Measurements from ENCODE around the gene ADARB2.

The ADARB2 gene

DNA sequence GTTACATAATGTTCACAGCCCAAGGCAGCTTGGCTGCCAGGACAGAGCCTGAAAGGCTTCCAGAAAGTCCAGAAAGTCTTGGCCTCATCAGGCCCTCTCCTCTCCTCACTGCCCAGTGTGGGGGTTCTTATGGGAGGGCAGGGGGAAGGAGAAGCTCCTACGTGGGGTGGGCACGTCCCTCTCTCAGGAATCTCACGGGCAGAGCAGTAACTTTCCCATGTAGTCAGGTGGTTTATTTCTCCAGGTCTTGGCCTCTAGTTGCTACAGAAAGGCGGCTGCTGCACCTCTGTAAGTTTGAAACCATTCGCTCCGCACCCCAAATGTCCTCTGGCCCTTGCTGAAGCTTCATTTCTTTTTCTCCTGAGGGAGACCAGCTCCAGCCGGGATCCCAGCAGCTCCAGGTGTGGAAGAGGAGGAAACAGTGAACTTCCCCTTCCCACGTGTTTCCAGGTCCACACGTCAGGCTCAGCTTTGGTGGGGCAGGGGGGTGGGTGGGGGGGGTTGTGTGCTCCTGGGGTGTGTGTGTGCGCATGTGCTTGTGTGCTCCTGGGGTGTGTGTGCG, 360.9 kb downstream of the ADARB2 start:
- no peak for DNase-seq

DNA sequence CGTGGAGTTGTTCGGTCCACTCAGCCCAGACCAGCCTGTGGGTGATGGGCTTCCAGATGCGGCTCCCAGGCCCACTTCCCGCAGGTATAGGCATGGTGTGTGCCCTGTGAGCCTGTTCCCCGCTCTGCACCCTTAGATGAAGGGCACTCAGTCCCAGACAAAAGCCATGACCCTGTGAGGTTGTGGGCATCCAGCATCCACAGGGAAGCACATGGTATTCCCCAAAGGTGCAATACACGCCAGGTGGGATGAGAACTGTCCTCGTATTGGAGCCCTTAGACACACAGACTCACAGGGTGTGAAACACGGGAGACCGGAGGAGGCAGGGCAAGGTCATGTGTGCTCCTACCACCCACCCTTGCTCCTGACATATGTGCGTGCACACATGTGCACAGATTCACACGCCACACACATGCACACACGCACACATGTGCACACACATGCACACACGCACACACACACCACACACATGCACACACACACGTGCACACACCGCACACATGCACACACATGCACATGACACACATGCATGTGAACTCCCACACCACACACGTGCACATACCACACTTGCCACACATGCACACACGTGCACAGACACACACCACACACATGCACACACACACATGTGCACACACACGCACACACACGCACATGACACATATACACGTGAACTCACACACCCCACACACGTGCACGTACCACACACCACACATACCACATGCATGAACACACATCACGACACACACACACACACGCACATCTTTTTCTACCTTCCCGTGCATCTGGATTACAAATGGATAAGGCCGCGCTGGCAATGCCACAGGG, 361.8 kb downstream of the ADARB2 start:
- no peak for DNase-seq

GRCh38 chr10:1374511-1375345, 362.6 kb downstream of the ADARB2 start:
- DNase-seq, result no peak

GRCh38 chr10:1373287-1373686, 364.0 kb downstream of the ADARB2 start:
- no peak for DNase-seq

DNA sequence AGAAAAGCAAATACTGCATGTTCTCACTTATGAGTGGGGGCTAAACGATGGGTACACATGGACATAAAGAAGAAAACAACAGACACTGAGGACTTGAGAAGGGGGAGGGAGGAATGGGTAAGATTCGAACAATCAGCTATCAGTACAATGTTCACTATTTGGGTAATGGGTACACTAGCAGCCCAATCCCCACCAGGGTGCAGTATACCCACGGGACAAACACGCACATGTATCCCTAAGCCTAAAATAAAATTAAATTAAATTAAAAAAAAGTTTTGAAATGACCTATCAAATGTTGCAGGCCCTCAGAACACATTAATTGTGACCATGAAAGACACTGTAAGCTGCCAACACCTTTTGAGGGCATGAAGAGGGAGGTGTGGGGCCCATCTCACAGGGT, 365.1 kb downstream of the ADARB2 start:
- no peak for DNase-seq

DNA sequence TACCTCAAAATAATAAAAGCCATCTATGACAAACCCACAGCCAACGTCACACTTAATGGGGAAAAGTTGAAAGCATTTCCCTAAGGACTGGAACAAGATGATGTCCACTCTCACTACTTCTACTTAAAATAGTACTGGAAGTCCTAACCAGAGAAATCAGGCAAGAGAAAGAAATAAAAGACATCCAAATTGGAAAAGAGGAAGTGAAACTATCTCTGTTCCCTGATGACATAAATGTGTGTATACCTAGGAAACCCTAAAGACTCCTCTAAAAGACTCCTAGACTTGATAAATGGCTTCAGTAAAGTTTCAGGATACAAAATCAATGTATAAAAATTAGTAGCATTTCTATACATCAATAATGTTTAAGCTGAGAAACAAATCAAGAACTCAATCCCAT, 367.0 kb downstream of the ADARB2 start:
- no peak for DNase-seq

DNA sequence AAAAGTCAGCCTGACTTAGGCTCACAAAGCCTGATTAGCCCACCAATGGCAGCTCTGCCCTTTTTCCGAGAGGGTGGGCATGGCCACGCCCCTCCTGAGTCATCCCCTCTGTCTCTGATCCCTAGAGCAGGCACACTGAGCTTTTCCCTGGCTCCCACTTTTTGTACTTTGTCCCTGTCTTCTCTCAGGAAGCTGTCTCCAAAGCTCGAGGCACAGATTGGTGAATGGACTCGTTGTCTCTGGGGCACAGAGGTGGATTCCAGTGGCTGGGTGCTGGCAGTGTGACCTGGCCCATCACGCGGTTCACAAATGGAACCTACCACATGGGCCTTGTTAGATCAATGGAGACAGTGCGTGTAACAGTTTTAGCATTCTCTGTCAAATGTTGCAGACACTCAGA, 367.7 kb downstream of the ADARB2 start:
- DNase-seq, result no peak

- DNase-seq, result no peak
Measured at GRCh38 chr10:1369197-1369596, 368.1 kb downstream of the ADARB2 start.

- peak in 1 of 2 donors; percentile 9 for DNase-seq
Measured at GRCh38 chr10:1368842-1369171, 368.5 kb downstream of the ADARB2 start.

- no peak for DNase-seq
Measured at GRCh38 chr10:1367938-1368841, 369.1 kb downstream of the ADARB2 start.

- DNase-seq, result no peak
Measured at GRCh38 chr10:1366811-1367425, 370.4 kb downstream of the ADARB2 start.

DNA sequence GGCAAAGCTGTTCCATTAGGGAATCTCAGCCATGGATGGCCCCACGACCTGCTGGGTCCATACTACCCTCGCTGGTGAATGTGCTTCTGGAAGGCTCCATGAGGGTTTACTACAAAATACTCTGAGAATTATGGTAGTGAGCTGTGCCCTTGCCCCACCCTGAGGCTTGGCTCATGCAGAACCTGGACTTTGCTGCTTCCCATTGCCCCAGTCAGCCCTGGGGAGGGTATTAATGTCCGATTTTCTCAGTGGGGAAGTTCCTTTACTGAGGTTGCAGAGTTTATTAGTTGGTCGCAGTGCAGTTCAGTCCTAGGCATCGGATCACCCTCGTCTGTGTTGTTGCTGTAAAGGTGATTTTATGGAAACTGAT, 371.0 kb downstream of the ADARB2 start:
- no peak for DNase-seq

- DNase-seq, result no peak
Measured at GRCh38 chr10:1365540-1366321, 371.6 kb downstream of the ADARB2 start.

DNA sequence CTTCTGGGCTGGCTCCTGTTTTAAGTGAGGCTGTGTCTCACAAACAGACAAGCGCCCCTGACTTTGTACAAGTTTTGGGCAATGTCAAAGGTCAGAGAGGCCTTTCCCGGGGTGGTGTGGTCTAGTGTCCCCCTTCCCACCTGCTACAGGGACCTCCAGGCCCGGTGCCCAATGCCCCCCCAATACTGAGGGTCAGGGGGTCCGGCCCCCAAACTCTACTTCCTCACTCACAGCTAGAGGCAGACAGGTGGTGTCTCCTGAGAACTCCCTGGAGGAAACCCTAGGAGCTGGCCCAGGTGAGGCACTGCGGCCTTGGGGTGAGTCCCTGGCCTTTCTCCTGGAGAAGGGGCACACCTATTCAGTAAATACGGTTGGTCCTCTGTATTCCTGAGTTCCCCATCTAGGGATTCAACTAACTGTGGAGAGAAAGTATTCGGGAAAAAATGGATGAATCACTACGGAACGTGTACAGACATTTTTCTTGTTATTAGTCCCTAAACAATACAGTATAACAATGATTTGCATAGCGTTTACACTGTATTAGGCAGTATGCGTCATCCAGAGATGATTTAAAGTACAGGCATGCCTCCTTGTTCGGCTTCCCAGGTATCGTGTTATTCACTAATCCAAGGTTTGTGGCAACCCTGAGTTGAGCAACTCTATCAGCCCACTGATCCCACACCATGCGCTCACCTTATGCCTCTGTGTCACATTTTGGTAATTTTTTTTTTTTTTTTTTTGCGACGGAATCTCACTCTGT, 373.0 kb downstream of the ADARB2 start:
- no peak for DNase-seq

- DNase-seq, result no peak
Measured at GRCh38 chr10:1363446-1364121, 373.7 kb downstream of the ADARB2 start.

- no peak for DNase-seq
Measured at GRCh38 chr10:1362589-1363445, 374.5 kb downstream of the ADARB2 start.

DNA sequence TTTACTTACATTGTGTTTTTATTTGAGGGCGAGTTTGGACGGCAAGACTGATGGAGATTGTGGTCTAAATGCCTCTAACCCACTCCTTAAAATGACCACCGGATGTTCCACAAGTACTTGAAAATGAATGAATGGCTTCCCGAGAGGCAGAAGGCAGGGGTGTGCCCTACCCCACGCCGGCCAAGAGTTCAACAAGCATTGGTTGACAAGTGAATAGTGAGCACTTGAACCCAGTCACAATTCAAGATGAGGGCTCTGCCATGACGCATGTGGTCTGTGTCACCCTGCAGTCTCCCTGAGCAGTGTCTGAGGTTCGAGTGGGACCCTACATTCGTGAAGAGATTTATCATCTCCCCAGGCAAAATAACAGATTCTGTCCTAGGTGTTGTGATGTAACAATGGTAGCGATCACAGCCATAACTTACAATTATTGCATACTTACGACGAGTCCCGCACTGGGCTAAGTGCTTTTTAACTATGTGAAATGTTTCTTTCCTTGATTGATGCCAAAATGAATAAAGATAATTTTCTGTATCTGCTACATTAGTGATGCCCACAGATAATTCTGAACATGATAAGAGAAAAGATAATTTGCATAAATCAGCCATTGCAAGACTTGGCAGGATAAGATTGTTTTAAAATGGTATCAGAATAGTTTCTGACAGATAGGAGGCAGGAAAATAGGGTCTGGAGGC, 375.8 kb downstream of the ADARB2 start:
- DNase-seq, result no peak

GRCh38 chr10:1360558-1361164, 376.7 kb downstream of the ADARB2 start:
- DNase-seq, result no peak

All from CD4-positive, alpha-beta T cell treated with Interleukin-1 beta for 1 hour (primary cell).